ENCODE measurements around the gene TPH2.
A peak's percentile ranks its signal among the peaks of the same experiment; 100 is the strongest.

Gene TPH2

GRCh38 chr12:71938728-71939385, at the start of gene TPH2:
Gene TPH2, plus strand, starts transcription at chr12:71938845. Its CDS starts 142 bp downstream, at chr12:71938987.
- peak; percentile 17 for DNase-seq (ENCODE audit: low spot score)
- TF ChIP-seq CTCF (IDR thresholded peaks at IDR 0.05; ENCODE audit: extremely low read depth, insufficient read depth, missing control alignments) = peak; percentile 61

DNA sequence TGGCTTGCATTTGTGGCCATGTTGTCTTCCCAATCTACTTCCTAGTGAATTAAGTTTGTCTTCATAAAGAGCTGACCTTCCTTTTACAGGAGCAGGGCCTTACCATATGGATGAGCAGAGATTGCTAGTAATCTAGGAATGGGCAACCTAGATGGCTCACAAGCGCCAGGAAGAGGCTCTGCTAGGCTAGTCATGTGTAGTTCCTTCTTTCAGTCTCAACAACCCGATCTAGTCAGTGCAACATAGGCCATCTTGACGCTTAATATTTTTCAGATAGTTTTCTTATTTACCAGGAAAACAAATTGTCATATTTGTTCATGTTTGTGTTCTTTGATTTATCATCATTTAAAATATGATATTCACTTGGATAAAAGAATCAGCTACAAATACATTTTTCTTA, 48.2 kb upstream of the TPH2 start:
- in situ Hi-C loops (cut with MboI; ENCODE audit: low pct_unique_long_range_greater_than_20kb, low sequenced_read_pairs, unreplicated experiment) = no loop called here
- TF ChIP-seq CTCF (IDR thresholded peaks at IDR 0.05; ENCODE audit: extremely low read depth, insufficient read depth, missing control alignments) = no peak
- no peak for DNase-seq (ENCODE audit: low spot score)

More at GRCh38 chr12:71938728-71939385, at the start of gene TPH2:
- in situ Hi-C loops (cut with MboI; ENCODE audit: low pct_unique_long_range_greater_than_20kb, low sequenced_read_pairs, unreplicated experiment) = no loop called here

GRCh38 chr12:71892059-71892458, 46.6 kb upstream of the TPH2 start:
- TF ChIP-seq CTCF (IDR thresholded peaks at IDR 0.05; ENCODE audit: extremely low read depth, insufficient read depth, missing control alignments) = no peak
- in situ Hi-C loops (cut with MboI; ENCODE audit: low pct_unique_long_range_greater_than_20kb, low sequenced_read_pairs, unreplicated experiment) = no loop called here
- no peak for DNase-seq (ENCODE audit: low spot score)

DNA sequence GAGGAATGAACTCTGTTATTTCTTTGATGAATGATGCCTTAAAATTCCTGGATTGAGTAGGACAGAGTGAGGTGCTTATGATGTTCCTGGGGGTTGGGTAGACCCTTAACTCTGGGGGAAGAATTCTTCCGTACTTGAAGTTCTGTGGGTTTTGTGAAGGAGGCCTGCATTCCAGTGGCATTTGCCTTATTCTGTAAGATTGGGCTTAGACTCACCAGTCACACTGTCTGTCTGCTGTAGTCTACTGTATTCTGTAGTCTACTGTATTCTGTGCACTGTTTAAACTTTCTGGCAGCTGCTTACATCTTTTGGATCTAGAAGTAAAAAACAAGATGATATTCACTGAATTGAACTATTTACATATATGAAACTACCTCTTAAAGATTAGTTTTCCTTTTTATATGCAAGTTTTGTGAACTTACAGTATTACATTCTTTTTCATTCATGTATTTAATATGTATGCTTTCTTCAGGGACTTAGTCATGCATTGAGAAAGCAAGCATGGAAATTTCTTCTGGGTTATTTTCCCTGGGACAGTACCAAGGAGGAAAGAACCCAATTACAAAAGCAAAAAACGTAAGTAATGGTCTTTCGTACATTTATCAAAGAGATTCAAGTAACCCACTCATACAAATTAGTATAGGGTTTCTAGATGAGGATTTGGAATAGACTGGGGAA, 42.3 kb upstream of the TPH2 start:
- in situ Hi-C loops (cut with MboI; ENCODE audit: low pct_unique_long_range_greater_than_20kb, low sequenced_read_pairs, unreplicated experiment) = no loop called here
- no peak for DNase-seq (ENCODE audit: low spot score)
- TF ChIP-seq CTCF (IDR thresholded peaks at IDR 0.05; ENCODE audit: extremely low read depth, insufficient read depth, missing control alignments) = no peak

DNA sequence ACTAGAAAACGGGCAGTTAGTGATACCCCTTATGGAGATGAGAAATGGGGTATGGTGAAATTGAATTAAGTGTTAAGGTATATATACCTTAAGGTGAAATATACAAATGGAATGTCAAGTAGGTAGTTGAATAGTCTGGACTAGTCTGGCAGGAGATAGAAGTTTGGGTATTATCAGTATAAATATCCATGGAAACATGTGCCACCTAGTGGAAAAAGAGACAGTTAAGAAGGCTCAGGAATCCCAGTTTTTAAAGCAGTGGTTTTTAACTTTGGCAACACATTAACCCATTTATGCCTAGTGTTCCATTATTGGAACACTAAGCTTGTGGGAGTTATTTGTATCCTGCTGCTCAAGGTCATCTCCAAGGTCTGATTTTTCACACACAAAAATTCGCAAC, 38.6 kb upstream of the TPH2 start:
- DNase-seq (ENCODE audit: low spot score) = no peak
- in situ Hi-C loops (cut with MboI; ENCODE audit: low pct_unique_long_range_greater_than_20kb, low sequenced_read_pairs, unreplicated experiment) = no loop called here
- no peak for TF ChIP-seq CTCF (IDR thresholded peaks at IDR 0.05; ENCODE audit: extremely low read depth, insufficient read depth, missing control alignments)

DNA sequence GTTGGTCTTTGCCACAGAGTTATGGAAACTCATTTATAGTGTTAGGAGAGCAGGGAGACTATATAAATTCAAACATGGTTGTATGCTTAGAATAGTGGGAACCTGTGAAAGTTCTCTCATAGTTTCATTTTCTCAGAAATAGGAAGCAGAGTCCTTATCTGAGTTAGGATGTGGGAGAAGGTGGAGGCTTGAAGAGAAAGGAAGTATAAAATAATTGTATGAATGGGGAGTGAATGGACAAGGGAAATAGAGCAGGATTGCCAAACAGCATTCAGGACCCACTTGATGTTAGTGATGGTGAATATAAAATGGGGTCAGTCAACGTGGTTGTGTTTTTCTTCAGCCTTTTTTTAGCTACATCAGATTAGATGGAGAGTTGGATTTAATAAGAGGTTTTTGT, 34.0 kb upstream of the TPH2 start:
- no peak for TF ChIP-seq CTCF (IDR thresholded peaks at IDR 0.05; ENCODE audit: extremely low read depth, insufficient read depth, missing control alignments)
- DNase-seq (ENCODE audit: low spot score) = no peak
- in situ Hi-C loops (cut with MboI; ENCODE audit: low pct_unique_long_range_greater_than_20kb, low sequenced_read_pairs, unreplicated experiment) = no loop called here

All from GM13977 (cell line).